HG03196 (cell line): ENCODE data around the gene SACS.
"Not testable (repeated sequence)": the region's sequence is repeated elsewhere in the genome, so short reads cannot be mapped to it uniquely, and the experiment has no call there.

Source experiments
- ATAC-seq: cut with Tn5 transposase; IDR thresholded peaks from one replicate; pipeline ENCODE4 v1.9.1; 2021; ENCODE audit not compliant: unreplicated experiment

SACS gene

DNA sequence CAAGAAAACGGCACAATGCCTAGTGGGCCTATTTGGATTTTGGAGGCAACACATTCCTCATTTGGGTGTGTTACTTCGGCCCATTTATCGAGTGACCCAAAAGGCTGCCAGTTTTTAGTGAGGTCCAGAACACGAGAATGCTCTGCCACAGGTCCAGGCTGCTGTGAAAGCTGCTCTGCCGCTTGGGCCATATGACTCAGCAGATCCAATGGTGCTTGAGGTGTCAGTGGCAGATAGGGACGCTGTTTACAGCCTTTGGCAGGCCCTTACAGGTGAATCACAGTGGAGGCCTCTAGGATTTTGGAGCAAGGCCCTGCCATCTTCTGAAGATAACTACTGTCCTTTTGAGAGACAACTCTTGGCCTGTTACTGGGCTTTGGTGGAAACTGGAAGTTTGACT is 118.7 kb downstream of the SACS start:
- ATAC-seq = not testable (repeated sequence)

DNA sequence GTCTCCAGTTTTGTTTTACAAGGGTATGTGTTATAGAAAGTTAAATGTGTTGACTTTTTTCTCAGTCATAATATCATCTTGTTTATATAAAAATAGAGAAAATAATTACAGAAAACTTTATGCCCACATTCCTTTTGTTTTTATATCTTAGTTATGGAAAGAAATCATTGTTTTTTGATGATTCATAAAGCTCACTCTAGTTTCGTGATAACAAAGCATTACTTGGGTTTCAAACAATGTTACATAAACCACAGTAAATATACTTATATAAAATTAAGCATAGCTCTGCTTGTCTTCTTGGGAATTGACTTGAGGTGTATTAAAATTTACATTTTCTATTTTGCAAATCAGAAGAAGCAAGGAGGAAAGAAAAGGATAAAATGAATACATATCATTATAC is 140.9 kb downstream of the SACS start:
- ATAC-seq = no peak

DNA sequence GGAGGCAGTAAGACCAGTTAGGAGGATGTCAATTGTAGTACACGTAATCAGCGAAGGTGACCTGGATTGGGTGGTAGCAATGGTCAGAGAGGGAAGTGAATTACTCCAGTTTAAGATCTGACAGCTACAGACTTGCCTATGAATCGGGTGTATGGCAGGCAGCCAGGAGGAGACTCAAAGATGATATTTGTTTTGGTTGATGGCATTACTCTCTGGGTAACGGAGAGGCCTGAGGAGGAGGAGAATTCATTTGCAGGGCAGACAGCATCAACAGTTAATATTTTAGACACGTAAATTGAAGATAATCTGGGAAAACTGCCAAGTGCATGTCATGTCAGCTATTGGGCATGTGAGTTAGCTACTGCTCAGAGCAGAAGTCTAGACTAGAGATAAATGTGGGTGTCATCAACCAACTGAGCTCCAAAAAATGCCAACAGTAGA is 143.6 kb downstream of the SACS start:
- no peak for ATAC-seq

DNA sequence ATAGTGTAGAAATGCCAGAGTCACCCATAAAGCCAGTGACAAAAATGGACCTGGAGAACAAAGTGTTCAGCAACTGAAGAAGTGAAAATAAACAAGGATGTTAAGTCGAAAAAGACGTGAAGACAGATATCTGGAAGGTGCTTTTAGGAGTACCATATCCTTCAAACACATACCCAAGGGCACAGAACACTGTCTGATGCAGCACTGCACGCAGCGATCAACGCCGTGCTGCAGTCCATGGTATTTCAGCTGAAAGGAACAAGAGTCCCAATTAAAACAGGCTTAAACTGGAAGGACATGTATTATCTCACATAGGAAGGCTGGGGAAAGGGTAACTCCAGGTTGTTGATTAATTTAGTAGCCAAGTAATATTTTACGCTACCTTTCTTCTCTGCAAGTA is 144.5 kb downstream of the SACS start:
- ATAC-seq = no peak

DNA sequence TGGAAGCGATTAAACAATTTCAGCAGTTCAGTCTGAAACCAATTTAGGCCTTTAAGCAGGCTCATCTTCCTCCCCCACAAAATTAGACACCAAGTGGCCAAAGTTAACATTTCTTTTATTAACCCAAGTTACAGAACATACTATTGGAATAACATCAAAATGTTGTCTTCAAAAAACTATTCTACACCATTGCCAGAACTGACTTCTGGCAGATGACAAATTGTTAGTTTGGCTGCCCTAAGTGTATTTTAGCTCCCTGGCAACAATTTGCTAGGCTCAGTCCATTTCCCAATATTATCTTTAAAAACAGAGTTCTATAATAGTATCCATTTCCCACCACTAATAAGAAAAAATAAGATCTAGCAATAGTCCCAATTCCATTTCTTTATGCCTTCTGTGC is 144.9 kb downstream of the SACS start:
- no peak for ATAC-seq

DNA sequence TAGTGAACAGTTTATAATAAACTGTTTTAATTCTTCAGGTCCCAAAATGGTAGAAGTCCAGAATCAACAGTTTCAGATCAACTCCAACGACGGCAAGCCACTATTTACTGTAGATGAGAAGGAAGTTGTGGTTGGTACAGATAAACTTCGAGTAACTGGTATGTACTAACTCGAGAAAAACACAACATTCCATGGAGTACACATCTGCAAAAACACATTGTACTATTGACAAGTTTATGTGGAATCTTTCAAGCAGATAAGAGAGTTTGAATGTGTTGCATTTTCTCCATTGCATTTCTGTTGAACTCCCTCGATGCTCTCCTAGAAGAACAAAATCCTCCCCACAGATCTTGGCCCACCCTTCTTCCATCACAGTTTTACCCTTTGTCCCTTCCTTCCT is 154.2 kb downstream of the SACS start:
- no peak for ATAC-seq
